GM19395 (cell line): ENCODE data around the gene CRTC1.

Experiments used
- ATAC-seq: cut with Tn5 transposase; IDR thresholded peaks from one replicate; pipeline ENCODE4 v1.9.1; 2021; ENCODE audit warnings: mild to moderate bottlenecking, moderate library complexity; ENCODE audit not compliant: unreplicated experiment

CRTC1 gene

GRCh38 chr19:18743784-18744418 is 60.4 kb downstream of the CRTC1 start:
- no peak for ATAC-seq

DNA sequence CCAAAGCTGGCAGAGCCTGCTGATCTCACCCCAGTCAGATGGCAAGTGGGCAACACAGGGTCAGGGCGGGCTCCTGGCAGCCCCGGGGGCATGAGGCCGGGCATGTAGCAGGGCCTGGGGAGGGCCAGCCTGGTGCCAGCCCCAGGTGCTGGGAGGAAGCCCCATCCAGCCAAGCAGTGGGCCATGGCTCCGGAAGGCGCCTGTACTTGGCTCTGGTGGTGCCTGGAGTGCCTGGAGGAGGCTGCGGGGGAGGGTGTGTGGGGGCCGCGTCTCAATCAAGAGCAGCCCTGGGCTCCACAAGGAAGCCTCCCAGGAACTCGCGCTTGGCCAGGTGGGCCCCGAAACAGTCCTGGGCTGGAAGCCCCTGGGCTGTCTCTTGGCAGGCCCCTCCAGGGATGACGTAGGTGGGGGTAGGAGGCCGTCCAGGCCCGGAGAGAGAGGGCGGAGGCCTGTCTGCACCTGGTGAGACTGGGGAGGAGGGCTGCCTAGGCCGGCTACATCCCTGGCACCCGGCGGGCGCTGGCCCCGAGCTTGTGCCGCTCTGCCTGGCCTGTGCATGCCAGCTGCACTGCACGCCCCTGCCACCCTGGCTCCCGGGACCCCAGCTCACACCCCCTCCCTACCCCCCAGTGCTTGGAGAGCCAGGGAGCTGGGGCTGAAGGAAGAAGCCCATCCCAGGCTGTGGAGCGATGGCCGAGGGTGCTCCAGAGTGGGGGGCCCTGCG is 61.7 kb downstream of the CRTC1 start:
- ATAC-seq: no peak

GRCh38 chr19:18745931-18746330 is 62.5 kb downstream of the CRTC1 start:
- ATAC-seq: no peak

GRCh38 chr19:18746401-18747325 is 63.2 kb downstream of the CRTC1 start:
- ATAC-seq: no peak

DNA sequence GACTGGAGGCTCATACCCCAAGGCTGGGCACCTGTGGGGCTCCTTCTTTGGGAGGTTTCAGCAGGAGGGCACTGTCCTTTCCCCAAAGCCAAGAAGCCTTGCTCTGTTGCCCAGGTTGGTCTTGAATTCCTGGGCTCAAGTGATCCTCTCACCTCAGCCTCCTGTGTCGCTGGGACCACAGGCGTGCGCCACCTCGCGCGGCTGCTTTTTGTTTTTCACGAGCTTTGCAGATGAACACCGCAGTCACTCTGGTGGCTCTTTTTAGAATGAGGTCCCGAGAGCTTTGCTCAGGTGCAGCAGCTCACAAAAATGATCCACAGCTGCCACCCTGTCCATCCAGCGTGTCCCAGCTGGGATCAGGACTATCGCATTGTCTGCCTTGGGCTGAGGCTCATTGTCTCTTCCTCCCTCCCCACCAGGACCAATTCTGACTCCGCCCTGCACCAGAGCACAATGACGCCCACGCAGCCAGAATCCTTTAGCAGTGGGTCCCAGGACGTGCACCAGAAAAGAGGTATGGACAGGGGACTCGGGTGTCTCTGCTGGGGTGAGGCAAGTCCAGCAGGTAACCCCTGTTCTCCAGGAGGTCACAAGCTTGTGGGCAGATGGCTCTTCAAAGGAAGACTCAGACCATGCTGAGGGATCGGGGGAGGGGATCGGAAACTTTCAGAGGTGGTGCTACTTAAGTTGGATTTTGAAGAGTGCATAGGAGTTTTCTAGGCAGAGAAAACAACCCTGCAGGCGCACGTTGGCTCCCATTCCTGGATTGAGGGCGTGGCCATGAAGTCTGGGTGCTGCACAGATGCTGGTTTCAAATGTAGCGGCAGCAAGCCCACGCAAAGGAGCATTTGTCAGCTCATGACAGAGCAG is 66.1 kb downstream of the CRTC1 start:
- no peak for ATAC-seq

DNA sequence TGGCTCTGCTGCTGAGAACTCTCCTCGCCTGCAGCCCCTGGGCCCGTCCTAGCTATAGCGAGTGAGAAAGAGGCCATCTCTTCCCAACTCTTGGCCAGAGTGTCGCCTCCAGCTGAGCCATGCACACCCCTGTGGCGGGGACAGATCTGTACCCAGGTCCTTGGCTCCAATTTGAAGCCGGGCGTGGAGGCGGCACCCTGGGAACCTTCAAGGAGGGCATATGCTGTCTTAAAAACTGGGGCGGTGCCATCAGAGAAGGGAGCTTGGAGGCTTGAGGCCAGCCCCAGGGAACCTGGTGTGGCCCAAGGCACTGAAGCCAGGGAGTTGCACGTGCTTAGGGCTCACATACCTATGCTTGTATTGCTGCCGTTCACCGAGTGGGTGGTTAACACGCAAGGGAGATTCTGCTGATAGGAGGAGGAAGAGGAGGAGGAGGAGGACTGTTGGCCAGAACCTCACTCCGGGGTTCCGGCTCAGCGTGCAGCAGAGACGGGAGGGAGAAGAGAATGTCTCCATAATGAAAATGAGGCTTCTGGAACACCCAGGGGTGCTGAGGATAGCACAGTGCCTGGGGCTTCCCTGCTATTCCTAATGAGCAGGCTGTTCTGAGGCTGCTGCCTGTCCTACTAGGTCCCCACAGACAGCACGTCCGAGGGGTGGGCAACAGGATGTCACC is 67.0 kb downstream of the CRTC1 start:
- no peak for ATAC-seq

DNA sequence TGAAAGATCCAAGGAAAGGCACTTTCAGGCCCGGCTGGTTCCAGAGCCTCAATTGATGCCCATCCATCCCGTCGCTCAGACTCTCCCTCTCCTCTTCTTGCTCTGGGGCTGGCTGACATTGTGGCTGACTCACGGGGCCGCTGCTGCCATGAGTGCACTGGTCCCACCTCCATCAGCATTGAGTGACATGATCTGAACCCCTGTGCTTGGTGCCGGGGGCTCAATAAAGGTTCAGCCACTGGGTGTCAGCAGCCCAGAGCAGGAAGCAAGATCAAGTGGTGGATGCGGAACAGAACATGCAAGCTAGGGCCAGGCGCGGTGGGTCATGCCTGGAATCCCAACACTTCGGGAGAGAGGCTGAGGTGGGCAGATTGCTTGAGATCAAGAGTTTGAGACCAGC is 68.1 kb downstream of the CRTC1 start:
- no peak for ATAC-seq

DNA sequence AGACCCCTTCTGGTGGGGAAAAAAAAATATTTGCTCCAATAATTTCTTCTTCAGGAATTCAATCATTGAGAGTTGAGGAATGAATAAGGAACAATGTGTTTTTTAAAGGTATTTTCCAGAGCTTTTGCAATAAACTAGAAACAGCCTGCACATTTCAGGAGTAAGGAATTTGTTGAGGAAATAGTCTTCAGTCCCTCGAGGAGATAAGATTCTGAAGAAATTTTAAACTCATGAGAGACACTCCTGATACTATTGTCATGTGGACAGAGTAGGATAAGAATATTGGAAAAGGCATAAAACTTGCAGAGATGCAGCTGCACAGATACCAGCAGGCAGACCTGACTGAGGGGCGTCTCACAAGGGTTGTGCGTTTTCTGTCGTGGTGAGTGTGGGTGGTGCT is 71.0 kb downstream of the CRTC1 start:
- no peak for ATAC-seq

GRCh38 chr19:18756896-18757295 is 73.4 kb downstream of the CRTC1 start:
- ATAC-seq: no peak

- no peak for ATAC-seq
Measured at GRCh38 chr19:18759304-18759994, 76.0 kb downstream of the CRTC1 start.

DNA sequence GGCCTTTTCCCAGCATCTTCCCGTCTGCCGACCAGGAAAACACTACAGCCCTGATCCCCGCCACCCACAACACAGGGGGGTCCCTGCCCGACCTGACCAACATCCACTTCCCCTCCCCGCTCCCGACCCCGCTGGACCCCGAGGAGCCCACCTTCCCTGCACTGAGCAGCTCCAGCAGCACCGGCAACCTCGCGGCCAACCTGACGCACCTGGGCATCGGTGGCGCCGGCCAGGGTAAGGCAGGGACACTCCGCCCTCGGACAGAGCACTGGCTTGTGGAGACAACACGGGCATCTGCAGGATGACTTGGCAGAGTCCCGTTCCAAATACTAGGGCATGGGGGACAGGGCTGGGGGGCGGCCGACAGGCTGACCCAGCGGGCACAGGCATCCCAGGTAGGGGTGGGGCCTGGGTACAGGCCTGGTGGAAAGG is 76.5 kb downstream of the CRTC1 start:
- no peak for ATAC-seq

DNA sequence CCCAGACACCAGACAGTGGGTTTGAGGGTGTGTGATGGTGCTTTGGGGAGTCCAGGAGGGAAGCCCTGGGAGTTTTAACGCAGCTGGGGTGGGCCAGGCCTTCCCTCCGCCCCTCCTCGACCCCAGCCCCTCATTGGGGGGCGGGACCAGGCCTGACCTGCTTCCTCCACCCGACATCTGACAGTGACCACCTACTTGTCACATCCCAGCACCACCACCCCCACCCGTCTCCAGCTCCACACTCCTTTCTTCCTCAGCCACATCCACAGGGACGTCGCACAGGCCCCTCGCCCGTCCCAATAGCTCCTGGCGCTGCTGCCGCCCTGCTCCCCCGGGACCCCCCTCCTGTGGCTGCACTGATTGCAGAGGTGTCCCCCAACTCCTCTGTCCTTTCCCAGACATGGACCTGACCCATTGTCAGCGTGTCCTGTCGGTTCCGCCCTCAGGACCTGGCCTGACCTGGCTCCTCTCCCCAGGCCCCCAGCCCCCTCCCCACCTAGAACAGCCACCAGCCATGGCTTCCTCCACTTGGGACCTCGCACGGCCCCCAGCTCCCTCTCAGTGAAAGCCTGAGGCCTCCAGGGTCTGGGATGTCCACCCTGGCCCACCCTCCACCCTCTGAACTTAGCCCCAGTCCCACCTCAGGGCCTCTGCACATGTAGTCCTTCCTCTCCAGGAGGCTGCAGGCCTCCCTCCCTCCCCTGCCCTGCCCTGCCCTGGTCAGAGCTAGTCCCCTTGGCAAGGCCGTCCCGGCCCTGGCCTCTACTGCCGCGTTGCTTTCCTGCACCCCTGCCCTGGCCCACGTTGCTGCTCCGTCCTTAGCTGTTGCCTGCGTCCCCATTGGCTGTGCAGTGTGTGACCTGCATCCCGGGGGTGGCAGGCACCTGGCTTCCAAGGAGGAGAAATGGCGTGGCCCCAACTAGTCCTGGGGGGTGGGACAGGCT is 77.2 kb downstream of the CRTC1 start:
- no peak for ATAC-seq

GRCh38 chr19:18761531-18762110 is 78.1 kb downstream of the CRTC1 start:
- no peak for ATAC-seq

GRCh38 chr19:18762125-18763023 is 78.9 kb downstream of the CRTC1 start:
- no peak for ATAC-seq

- ATAC-seq: no peak
Measured at GRCh38 chr19:18763674-18764590, 80.5 kb downstream of the CRTC1 start.

DNA sequence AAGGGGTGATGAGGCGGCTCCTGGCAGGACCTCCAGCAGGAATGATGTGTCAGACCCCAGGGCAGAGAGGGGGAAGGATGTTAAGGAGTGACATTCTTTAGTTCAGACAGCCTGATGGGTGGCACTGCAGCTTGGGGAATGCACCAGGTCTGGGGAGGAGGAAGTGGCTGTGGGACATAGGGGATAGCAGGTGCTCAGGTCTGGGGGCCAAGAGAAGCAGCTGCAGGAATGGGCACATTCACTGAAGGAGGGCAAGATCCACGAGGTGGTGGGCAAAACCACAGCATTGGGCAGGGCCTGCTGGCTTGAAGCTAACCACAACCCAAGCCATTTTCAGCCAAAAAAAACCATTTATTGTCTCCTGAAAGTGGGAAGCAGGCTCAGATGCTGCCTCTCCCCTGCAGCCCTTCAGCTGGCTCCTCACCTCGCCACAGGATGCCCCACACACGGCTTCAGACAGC is 81.1 kb downstream of the CRTC1 start:
- no peak for ATAC-seq
